Upper lobe of right lung (tissue), 1 donor: ENCODE results near the gene ADGRD1. TPM values are rescaled to one million over a fixed set of nuclear protein-coding genes. Genes with fewer than 3 reads are reported as not detected.

Experiments used
- ATAC-seq: fragments of 200-7000 bp; cut with Tn5 transposase; one replicate; pipeline ENCODE4 v1.9.1; 2020; ENCODE audit warnings: mild to moderate bottlenecking, moderate library complexity
- DNase-seq: peaks from one replicate; pipeline ENCODE4 v3.0.0-alpha.2; 2020
- H3K27ac ChIP-seq: fragments of 200-600 bp; one replicate; pipeline ENCODE4 v1.8.0; 2022
- H3K27me3 ChIP-seq: fragments of 200-600 bp; one replicate; pipeline ENCODE4 v1.8.0; 2022; ENCODE audit warnings: mild to moderate bottlenecking
- H3K36me3 ChIP-seq: fragments of 200-600 bp; one replicate; pipeline ENCODE4 v1.8.0; 2022
- H3K4me1 ChIP-seq: fragments of 200-600 bp; one replicate; pipeline ENCODE4 v1.8.0; 2022
- H3K4me3 ChIP-seq: fragments of 200-600 bp; one replicate; pipeline ENCODE4 v1.8.0; 2022; ENCODE audit warnings: mild to moderate bottlenecking
- H3K9me3 ChIP-seq: fragments of 200-600 bp; one replicate; pipeline ENCODE4 v1.8.0; 2022
- CTCF ChIP-seq: fragments of 200-600 bp; IDR thresholded peaks from one replicate; pipeline ENCODE4 v1.8.0; 2022; ENCODE audit warnings: antibody characterized with exemption
- intact Hi-C: fragments of 100-400 bp; cut with DNase I; formaldehyde crosslinking; loops from one replicate; pipeline ENCODE4 v1.11.0; 2022
- total RNA-seq: library from RNA; stranded (reverse); fragmentation: NEBNext Ultra II Directional; extraction: Animal tissue kit (Norgen Biotek cat#: 25700); gene quantifications from one replicate; pipeline ENCODE4 v1.2.1, GENCODE V29; 2021
- donor health status: DM: no; HTN: yes; CAD: no; lungs with severe emphysema.

ADGRD1 gene
- total RNA-seq, 1 donor from 2014 or later, result 113 TPM

DNA sequence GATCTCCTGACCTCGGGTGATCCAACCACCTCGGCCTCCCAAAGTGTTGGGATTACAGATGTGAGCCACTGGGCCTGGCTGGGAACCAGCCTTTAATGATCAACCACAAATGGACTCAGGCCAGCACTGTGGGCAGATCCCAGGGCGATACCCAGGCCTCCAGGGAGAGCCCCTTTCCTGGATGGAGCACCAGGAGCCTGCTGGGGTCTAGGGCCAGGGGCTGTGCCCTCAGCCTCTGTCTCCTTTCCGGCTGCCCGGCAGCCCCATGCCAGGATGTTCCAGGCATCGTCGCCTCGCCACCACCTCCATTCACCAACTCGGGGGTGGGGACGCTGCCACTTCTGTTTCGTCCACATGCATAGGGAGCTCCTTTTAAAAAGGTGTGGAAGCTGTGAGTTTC lies 2.3 kb downstream of the ADGRD1 start:
- no peak for TF ChIP-seq CTCF
- DNase-seq, result no peak
- Histone ChIP-seq H3K27ac (peak overlapping the region; percentile 24), H3K4me1 (peaks cover 7% of the 10 kb centered on the region), H3K36me3 (no peaks in the 10 kb centered on the region), H3K9me3 (no peaks in the 10 kb centered on the region), H3K27me3 (no peaks in the 10 kb centered on the region), H3K4me3 (peak overlapping the region; percentile 58)
- intact Hi-C loops, result no loop called here
- no peak for ATAC-seq

- no peaks in the 10 kb centered on the region for H3K27me3 ChIP-seq
- peaks cover 7% of the 10 kb centered on the region for H3K4me1 ChIP-seq
- no peaks in the 10 kb centered on the region for H3K9me3 ChIP-seq
- H3K4me3 ChIP-seq, result peak overlapping the region; percentile 58
- no peak for TF ChIP-seq CTCF
- no peak for ATAC-seq
- DNase-seq, result no peak
- intact Hi-C loops, result no loop called here
- H3K27ac ChIP-seq, result no peak overlapping the region
- H3K36me3 ChIP-seq, result no peaks in the 10 kb centered on the region
These were observed 3.0 kb downstream of the ADGRD1 start for GRCh38 chr12:130956456-130957303.

GRCh38 chr12:130957304-130957621 lies 3.6 kb downstream of the ADGRD1 start:
- ATAC-seq (no peak), DNase-seq (no peak)
- no peaks in the 10 kb centered on the region for H3K9me3 ChIP-seq
- TF ChIP-seq CTCF, result no peak
- H3K4me1 ChIP-seq, result peaks cover 7% of the 10 kb centered on the region
- no peak overlapping the region for H3K27ac ChIP-seq
- H3K36me3 ChIP-seq, result no peaks in the 10 kb centered on the region
- H3K4me3 ChIP-seq, result no peak overlapping the region
- intact Hi-C loops, result no loop called here
- no peaks in the 10 kb centered on the region for H3K27me3 ChIP-seq

DNA sequence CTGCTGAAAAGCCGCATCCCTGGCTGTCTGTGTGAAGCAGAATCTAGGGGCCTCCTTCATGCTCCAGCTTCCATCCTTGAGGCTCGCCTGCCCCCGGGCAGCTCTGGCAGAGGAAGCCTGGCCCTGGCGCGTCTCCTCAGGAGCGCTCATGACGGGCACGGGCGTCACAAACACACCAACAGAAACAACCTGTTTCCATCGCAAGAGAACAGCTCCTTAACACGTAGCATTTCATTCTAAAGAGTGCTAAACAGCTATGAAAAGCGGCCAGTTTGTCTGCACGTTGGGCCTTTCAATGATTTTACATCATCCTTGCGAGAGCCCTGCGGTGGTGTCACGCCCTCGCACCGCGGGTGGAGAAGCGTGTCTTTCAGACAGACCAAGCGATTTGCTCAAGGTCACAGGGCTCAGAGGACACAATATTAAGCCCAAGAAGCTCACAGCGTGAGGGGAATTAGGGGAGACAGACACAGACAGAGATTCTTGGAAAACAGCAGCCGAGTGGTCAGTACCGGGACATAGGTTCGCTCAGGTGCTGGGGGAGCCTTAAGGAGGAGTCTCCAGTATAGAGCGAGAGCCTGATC lies 4.9 kb downstream of the ADGRD1 start:
- DNase-seq (no peak), ATAC-seq (no peak)
- no peaks in the 10 kb centered on the region for H3K27me3 ChIP-seq
- H3K27ac ChIP-seq, result no peak overlapping the region
- H3K4me1 ChIP-seq, result no peaks in the 10 kb centered on the region
- no peaks in the 10 kb centered on the region for H3K36me3 ChIP-seq
- intact Hi-C loops, result no loop called here
- H3K4me3 ChIP-seq, result no peak overlapping the region
- H3K9me3 ChIP-seq, result no peaks in the 10 kb centered on the region
- TF ChIP-seq CTCF, result no peak

DNA sequence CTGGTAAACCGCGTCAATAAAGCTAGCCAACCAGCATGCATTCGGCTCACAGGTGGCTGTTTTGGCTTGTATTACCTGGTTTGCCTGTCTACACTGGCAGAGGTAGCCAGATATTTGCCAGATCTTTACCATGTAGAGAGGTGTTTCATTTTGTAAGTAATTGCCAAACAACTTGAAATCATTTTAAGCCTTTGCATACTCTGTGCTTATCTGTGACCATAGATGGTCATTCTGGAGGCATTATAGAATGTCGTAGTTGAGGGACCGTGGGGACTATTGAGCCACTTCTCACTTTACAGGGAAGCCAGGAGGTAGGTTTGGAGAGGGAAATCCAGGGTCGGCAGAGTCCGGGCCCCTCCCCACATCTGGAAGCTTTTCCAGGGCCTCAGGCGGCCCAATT lies 5.9 kb downstream of the ADGRD1 start:
- Histone ChIP-seq H3K27me3 (no peaks in the 10 kb centered on the region), H3K27ac (no peak overlapping the region), H3K9me3 (no peaks in the 10 kb centered on the region), H3K4me1 (no peaks in the 10 kb centered on the region), H3K4me3 (no peak overlapping the region), H3K36me3 (no peaks in the 10 kb centered on the region)
- ATAC-seq, result no peak
- no peak for TF ChIP-seq CTCF
- no peak for DNase-seq
- intact Hi-C loops, result no loop called here
